ENCODE results near the gene STXBP6. TPM values are rescaled to one million over a fixed set of nuclear protein-coding genes. Genes with fewer than 3 reads are reported as not detected.

Gene STXBP6
- total and polyA plus RNA-seq, 2 of the 13 experiments (the other 11 are each of a cell fraction or from before 2014, with no cell fraction given): 35.3 to 42.8 TPM

- TF ChIP-seq JUN (CRISPR knock-in tag; IDR thresholded peaks at IDR 0.05): peak; percentile 71
- peak; percentile 77 for TF ChIP-seq TFE3 (CRISPR knock-in tag; IDR thresholded peaks at IDR 0.05)
- TF ChIP-seq JUND (CRISPR knock-in tag; IDR thresholded peaks at IDR 0.05): peak; percentile 46; the same call in 1 of the 2 replicates
- peak; percentile 95 for TF ChIP-seq SP5 (CRISPR knock-in tag; IDR thresholded peaks at IDR 0.05; ENCODE audit: borderline replicate concordance, low read depth)
- no peak for TF ChIP-seq NFIB (CRISPR knock-in tag; IDR thresholded peaks at IDR 0.05; ENCODE audit: borderline replicate concordance)
- TF ChIP-seq ZNF841 (CRISPR knock-in tag; IDR thresholded peaks at IDR 0.05; ENCODE audit: borderline replicate concordance): no peak
- TF ChIP-seq ZFYVE20 (CRISPR knock-in tag; IDR thresholded peaks at IDR 0.05; ENCODE audit: borderline replicate concordance, low read depth): no peak
- TF ChIP-seq PLRG1 (conservative IDR thresholded peaks at IDR 0.05): no peak
- TF ChIP-seq ESRRA (CRISPR knock-in tag; IDR thresholded peaks at IDR 0.05; ENCODE audit: low read depth): peak; percentile 86
- TF ChIP-seq ZNF24 (IDR thresholded peaks at IDR 0.05): no peak
- no peak for TF ChIP-seq ZNF17 (CRISPR knock-in tag; IDR thresholded peaks at IDR 0.05)
- 0 out of 2 replicates have a peak, but pooled peaks have one; percentile 88 for TF ChIP-seq SMAD1 (CRISPR knock-in tag; IDR thresholded peaks at IDR 0.05; ENCODE audit: borderline replicate concordance, low read depth)
- peak; percentile 90; the same call in 1 of the 2 replicates for TF ChIP-seq PITX1 (CRISPR knock-in tag; IDR thresholded peaks at IDR 0.05)
- peak; percentile 79 for TF ChIP-seq ZMYM3 (CRISPR knock-in tag; IDR thresholded peaks at IDR 0.05)
- 0 out of 2 replicates have a peak, but pooled peaks have one; percentile 71 for TF ChIP-seq ATF7-NPFF (CRISPR knock-in tag; IDR thresholded peaks at IDR 0.05; ENCODE audit: low read depth)
- peak; percentile 73; the same call in 1 of the 2 replicates for TF ChIP-seq FOXC1 (CRISPR knock-in tag; IDR thresholded peaks at IDR 0.05; ENCODE audit: borderline replicate concordance)
- TF ChIP-seq, protein P1, sequence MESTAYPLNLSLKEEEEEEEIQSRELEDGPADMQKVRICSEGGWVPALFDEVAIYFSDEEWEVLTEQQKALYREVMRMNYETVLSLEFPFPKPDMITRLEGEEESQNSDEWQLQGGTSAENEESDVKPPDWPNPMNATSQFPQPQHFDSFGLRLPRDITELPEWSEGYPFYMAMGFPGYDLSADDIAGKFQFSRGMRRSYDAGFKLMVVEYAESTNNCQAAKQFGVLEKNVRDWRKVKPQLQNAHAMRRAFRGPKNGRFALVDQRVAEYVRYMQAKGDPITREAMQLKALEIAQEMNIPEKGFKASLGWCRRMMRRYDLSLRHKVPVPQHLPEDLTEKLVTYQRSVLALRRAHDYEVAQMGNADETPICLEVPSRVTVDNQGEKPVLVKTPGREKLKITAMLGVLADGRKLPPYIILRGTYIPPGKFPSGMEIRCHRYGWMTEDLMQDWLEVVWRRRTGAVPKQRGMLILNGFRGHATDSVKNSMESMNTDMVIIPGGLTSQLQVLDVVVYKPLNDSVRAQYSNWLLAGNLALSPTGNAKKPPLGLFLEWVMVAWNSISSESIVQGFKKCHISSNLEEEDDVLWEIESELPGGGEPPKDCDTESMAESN (CRISPR knock-in tag; conservative IDR thresholded peaks at IDR 0.05): peak; percentile 70; the same call in 1 of the 2 replicates
- peak; percentile 89 for TF ChIP-seq ZNF646 (CRISPR knock-in tag; IDR thresholded peaks at IDR 0.05)
- no peak; the same call in 1 of the 2 replicates for TF ChIP-seq ZNF251 (CRISPR knock-in tag; IDR thresholded peaks at IDR 0.05)
- no peak for TF ChIP-seq RAD21 (CRISPR knock-in tag; IDR thresholded peaks at IDR 0.05)
Measured at GRCh38 chr14:24816011-24816928, 233.7 kb downstream of the STXBP6 start (continued).

Measured in HepG2 (cell line).